Activated CD4-positive, alpha-beta T cell treated with anti-CD3 and anti-CD28 coated beads for 36 hours (primary cell): Measurements from ENCODE around the gene RIN2. TPM values are rescaled to one million over a fixed set of nuclear protein-coding genes. Genes with fewer than 3 reads are reported as not detected.

Experiments
- ATAC-seq: fragments of 200-7000 bp; cut with Tn5 transposase; one replicate; pipeline ENCODE4 v1.10.0; 2021; ENCODE audit warnings: mild to moderate bottlenecking, moderate library complexity
- CTCF ChIA-PET: fragments of 350-600 bp; sonication (Branson Sonifier 250); formaldehyde crosslinking; loops from one replicate; lab custom pipeline; 2021; ENCODE audit warnings: antibody characterized with exemption; lab: Charles Lee
- POLR2A ChIA-PET: fragments of 350-600 bp; sonication (Branson Sonifier 250); formaldehyde crosslinking; loops from one replicate; lab custom pipeline; 2021; ENCODE audit warnings: antibody characterized with exemption, inconsistent platforms; lab: Charles Lee
- DNase-seq: peaks from one replicate; pipeline ENCODE4 v3.0.0-alpha.2; 2020
- H3K27ac Mint-ChIP-seq: one replicate; pipeline ENCODE4 v1.8.0; 2021; ENCODE audit warnings: mixed read lengths
- H3K27me3 Mint-ChIP-seq: one replicate; pipeline ENCODE4 v1.8.0; 2021; ENCODE audit warnings: mixed read lengths
- H3K36me3 Mint-ChIP-seq: one replicate; pipeline ENCODE4 v1.8.0; 2021; ENCODE audit warnings: low read depth, mixed read lengths
- H3K4me1 Mint-ChIP-seq: one replicate; pipeline ENCODE4 v1.8.0; 2021; ENCODE audit warnings: mixed read lengths
- H3K4me3 Mint-ChIP-seq: one replicate; pipeline ENCODE4 v1.8.0; 2021; ENCODE audit warnings: mild to moderate bottlenecking, moderate library complexity, mixed read lengths
- H3K9me3 Mint-ChIP-seq: one replicate; pipeline ENCODE4 v1.8.0; 2021; ENCODE audit warnings: low read depth, mixed read lengths
- intact Hi-C, 2 experiments: fragments of 100-400 bp; cut with DNase I in 1 of 2; cut with micrococcal nuclease in 1 of 2; formaldehyde crosslinking; loops; one replicate each; pipeline versions ENCODE4 v1.14.2 to v1.15.1; 2022 to 2024; cut with DNase I, micrococcal nuclease
- total RNA-seq, 2 experiments: library from RNA; stranded (reverse); gene quantifications; one replicate each; pipeline ENCODE4 v1.2.3, GENCODE V29; 2021

RIN2 gene
- total RNA-seq, 2 experiments from 2014 or later = not detected

DNA sequence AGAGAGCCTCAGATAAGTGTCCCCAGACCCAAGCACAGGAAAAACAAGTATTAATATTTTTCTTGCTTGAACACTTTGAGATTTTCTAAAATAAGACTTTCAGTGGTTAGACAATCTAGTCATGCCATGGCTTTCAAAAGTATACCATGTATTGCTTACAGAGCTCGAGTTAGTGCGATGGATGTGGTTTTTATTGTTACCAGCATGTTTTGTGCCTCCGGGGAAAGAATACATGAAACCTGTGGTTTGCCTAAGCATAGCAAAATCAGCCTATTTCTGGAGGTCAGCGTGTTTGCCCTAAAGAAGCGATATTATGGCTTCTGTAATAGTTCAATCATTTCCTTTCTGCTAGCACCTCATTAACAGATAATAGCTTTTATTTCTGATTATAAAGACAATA, 21.6 kb downstream of the RIN2 start:
- no peak for ATAC-seq
- intact Hi-C loops = no loop called here
- Mint-ChIP-seq H3K27ac (no peak overlapping the region), H3K4me1 (no peaks in the 10 kb centered on the region), H3K4me3 (no peak overlapping the region), H3K27me3 (peaks cover 4% of the 10 kb centered on the region), H3K36me3 (no peaks in the 10 kb centered on the region), H3K9me3 (no peaks in the 10 kb centered on the region)
- POLR2A ChIA-PET = no interaction called here
- CTCF ChIA-PET = interaction anchor here (0.6 to 1.3 kb wide), 3 partner anchors 10 to 696 kb away, joined by 3 to 4 read pairs (median 3); no protein-coding TSS in a partner anchor
- no peak for DNase-seq

DNA sequence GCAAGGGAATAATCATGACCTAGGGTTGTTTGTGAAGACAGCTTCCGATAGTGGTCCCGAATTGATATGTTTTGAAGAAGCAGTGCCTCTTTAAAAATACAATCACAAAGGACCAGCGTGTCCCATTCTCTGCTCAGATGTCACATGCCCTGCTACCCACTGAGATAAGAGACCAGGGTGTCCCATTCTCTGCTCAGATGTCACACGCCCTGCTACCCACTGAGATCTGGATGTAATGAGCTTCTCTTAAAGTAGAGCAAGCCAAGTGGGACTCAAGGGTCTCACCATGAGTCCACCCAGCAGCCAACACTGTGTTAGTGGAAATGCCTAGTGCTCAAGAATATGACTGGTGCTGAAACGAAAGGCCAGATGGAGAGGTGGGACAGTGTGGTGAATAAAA, 22.2 kb downstream of the RIN2 start:
- ChIA-PET POLR2A (no interaction called here), CTCF (interaction anchor here (0.5 to 1.3 kb wide), 5 partner anchors 11 to 329 kb away, joined by 3 to 4 read pairs (median 3); no protein-coding TSS in a partner anchor)
- ATAC-seq (no peak), DNase-seq (no peak)
- intact Hi-C loops = no loop called here
- Mint-ChIP-seq H3K27me3 (peaks cover 8% of the 10 kb centered on the region), H3K36me3 (no peaks in the 10 kb centered on the region), H3K4me3 (no peak overlapping the region), H3K27ac (no peak overlapping the region), H3K4me1 (peaks cover 2% of the 10 kb centered on the region), H3K9me3 (no peaks in the 10 kb centered on the region)

DNA sequence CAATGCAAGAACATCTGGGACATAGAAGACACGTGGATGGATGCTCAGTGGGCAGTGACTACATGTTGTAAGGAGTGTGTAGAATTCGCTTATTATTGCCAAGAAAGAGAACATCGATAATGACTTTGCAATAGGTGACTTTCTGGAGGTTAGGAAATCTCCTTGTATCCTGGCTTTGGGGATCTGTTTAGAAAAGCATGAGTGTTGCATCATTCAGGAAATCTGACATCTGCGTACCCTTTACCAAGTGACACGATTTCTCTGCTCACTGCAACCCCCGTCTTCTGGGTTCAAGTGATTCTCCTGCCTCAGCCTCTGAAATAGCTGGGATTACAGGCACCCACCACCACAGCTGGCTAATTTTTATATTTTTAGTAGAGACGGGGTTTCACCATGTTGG, 23.2 kb downstream of the RIN2 start:
- H3K4me3 Mint-ChIP-seq = no peak overlapping the region
- H3K4me1 Mint-ChIP-seq = peaks cover 2% of the 10 kb centered on the region
- ChIA-PET CTCF (interaction anchor here (0.6 to 0.8 kb wide), 2 partner anchors 15 to 55 kb away, joined by 3 to 4 read pairs; no protein-coding TSS in a partner anchor), POLR2A (no interaction called here)
- ATAC-seq (no peak), DNase-seq (no peak)
- H3K27me3 Mint-ChIP-seq = peaks cover 8% of the 10 kb centered on the region
- H3K36me3 Mint-ChIP-seq = no peaks in the 10 kb centered on the region
- H3K27ac Mint-ChIP-seq = no peak overlapping the region
- intact Hi-C loops = no loop called here
- H3K9me3 Mint-ChIP-seq = no peaks in the 10 kb centered on the region

DNA sequence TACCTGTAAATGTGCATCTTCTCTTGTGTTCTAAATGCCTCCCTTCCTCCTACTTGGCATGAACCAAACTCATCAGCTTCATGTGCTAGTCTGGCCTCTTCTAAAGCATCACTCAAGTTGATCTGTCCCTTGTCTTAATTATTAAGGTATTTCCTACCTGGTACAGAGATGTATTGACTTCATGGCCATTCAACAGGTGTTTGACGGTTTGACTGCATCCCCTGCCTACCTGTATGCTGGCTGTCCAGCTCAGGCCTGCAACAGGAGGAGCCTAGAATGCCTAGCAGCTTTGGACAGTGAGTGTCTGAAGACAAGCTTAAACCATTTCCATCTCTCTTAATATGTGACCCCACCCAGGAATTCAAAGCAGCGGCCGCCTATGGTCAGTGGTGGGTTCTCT, 24.6 kb downstream of the RIN2 start:
- peaks cover 6% of the 10 kb centered on the region for H3K27me3 Mint-ChIP-seq
- POLR2A ChIA-PET = no interaction called here
- H3K4me3 Mint-ChIP-seq = no peak overlapping the region

DNA sequence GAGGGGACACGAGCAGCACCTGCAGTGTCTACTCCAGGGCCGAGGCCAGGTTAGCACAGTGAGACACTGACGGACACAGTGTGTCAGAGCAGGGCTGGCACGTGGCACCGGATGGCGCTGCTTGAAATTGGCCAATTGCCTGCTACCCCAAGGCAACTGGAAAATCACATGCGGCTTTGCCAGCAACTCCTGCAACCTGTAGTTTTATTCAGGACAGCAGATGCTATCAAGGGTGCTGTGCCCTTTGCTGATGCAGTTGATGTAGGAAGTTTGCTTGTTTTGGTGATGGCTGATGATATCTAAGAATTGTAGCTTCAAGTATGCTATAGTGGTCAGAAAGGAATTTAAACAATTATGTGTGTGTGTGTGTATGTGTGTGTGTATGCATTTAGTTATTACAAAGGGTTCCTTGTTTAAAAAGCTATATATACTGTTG, 25.9 kb downstream of the RIN2 start:
- peaks cover 2% of the 10 kb centered on the region for H3K9me3 Mint-ChIP-seq
- H3K4me1 Mint-ChIP-seq = peaks cover 2% of the 10 kb centered on the region
- CTCF ChIA-PET = interaction anchor here (0.9 kb wide), 1 partner anchor 206 kb away, joined by 3 read pairs; no protein-coding TSS in a partner anchor
- no peak overlapping the region for H3K27ac Mint-ChIP-seq
- no peak for ATAC-seq
- H3K27me3 Mint-ChIP-seq = peaks cover 11% of the 10 kb centered on the region
- H3K36me3 Mint-ChIP-seq = peaks cover 1% of the 10 kb centered on the region
- intact Hi-C loops = no loop called here
- H3K4me3 Mint-ChIP-seq = no peak overlapping the region
- POLR2A ChIA-PET = no interaction called here
- DNase-seq = no peak

More for the DNA sequence above, 24.6 kb downstream of the RIN2 start:
- H3K9me3 Mint-ChIP-seq = no peaks in the 10 kb centered on the region
- peaks cover 2% of the 10 kb centered on the region for H3K4me1 Mint-ChIP-seq
- H3K27ac Mint-ChIP-seq = no peak overlapping the region
- no peaks in the 10 kb centered on the region for H3K36me3 Mint-ChIP-seq
- DNase-seq (no peak), ATAC-seq (no peak)
- intact Hi-C loops = no loop called here
- CTCF ChIA-PET = interaction anchor here (0.5 to 0.8 kb wide), 3 partner anchors 14 to 212 kb away, joined by 3 read pairs; no protein-coding TSS in a partner anchor

DNA sequence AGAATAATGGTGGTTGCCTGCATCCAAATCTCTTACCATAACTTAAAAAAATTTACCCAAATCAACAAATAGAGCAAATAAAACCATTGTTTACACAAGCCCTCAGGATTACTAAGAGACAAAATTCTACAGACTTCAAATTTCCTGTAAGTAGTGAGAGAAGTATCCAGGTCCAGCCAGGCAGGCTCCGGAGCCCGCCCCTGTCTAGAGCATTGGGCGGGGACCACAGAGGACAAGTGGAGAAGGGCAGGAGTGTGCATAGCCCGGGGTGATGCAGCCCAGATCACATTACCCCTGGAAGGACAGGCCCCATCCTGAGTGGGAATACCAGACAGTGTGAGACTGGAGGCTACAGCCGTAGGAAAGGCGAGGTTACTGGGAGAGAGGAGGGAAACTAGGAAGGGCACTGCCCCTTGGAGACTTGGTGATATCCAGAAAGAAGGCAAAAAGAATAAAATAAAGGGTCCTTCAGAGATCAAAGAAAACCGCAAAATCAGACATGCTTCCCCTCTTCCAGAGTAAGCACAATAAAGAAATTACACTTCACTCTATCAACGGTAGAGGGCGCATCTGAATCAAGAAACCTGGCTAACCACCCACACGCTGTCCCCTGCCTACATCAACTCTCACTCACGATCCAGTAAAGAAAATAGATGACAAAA, 26.6 kb downstream of the RIN2 start:
- DNase-seq (peak; percentile 64), ATAC-seq (peak; percentile 63)
- H3K9me3 Mint-ChIP-seq = peaks cover 2% of the 10 kb centered on the region
- intact Hi-C loops = loop anchor here (1.0 kb wide), 1 partner anchor 211 kb away; no protein-coding TSS in a partner anchor
- ChIA-PET CTCF (interaction anchor here (0.6 to 1.5 kb wide), 6 partner anchors 9 to 206 kb away, joined by 3 to 6 read pairs (median 4); no protein-coding TSS in a partner anchor), POLR2A (no interaction called here)
- no peak overlapping the region for H3K4me3 Mint-ChIP-seq
- H3K4me1 Mint-ChIP-seq = peaks cover 2% of the 10 kb centered on the region
- H3K36me3 Mint-ChIP-seq = peaks cover 1% of the 10 kb centered on the region
- peaks cover 11% of the 10 kb centered on the region for H3K27me3 Mint-ChIP-seq
- no peak overlapping the region for H3K27ac Mint-ChIP-seq

DNA sequence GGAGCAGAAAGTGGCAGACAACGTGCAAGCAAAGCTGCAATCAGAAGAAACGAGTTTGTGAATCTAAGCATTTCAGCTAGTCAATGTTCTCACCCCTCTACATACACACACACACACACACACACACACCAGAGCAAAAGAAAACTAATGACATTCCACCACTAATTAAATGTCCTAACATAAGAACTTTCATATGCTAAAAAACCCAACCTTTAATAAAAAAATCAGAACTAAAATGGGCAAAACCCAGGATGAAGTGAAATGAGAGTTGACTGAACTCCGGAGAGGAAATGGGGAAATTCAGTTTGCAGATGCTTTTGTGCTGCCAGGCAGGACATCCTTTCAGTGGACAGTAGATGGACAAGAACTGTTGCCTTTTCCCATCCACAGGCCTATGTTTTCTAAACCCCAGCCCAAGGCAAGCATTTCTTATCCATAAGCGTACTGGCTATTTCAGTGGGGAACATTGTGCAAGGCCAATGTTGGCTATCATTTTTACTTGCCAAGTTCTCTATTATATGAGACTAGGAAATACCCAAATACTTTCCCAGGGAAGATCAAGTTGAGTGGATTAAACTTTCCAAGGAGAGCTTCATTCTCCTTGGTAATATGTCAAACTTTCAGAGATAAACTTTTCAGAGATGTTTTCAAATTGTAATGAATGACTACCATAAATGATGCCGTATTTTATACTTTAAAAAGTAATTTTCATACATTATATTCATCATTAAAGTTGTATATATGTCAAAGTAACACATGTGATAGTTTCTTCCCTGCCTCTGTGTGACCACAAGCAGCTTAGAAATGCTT, 27.3 kb downstream of the RIN2 start:
- peaks cover 2% of the 10 kb centered on the region for H3K4me1 Mint-ChIP-seq
- intact Hi-C loops = loop anchor here (1.0 kb wide), 1 partner anchor 210 kb away; no protein-coding TSS in a partner anchor
- peaks cover 1% of the 10 kb centered on the region for H3K36me3 Mint-ChIP-seq
- H3K27ac Mint-ChIP-seq = no peak overlapping the region
- H3K4me3 Mint-ChIP-seq = no peak overlapping the region
- DNase-seq (no peak), ATAC-seq (no peak)
- ChIA-PET POLR2A (no interaction called here), CTCF (interaction anchor here (0.6 to 1.5 kb wide), 8 partner anchors 8 to 197 kb away, joined by 3 to 6 read pairs (median 4); no protein-coding TSS in a partner anchor)
- H3K9me3 Mint-ChIP-seq = peaks cover 2% of the 10 kb centered on the region
- peaks cover 13% of the 10 kb centered on the region for H3K27me3 Mint-ChIP-seq

DNA sequence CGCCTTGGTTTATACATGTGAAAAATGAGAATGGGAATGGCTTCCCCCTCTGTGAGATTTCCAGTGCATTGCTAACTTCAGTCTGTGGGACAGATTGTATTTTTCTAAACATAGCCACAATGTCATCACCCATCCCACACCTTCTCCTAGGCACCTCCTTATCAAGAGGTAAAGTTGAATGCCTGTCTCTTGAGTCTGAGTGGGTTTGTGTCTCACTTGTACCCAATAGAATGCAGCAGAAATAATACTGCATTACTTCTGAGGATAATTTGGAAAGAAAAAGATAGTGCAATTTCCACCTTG, 27.9 kb downstream of the RIN2 start:
- ATAC-seq = no peak

DNA sequence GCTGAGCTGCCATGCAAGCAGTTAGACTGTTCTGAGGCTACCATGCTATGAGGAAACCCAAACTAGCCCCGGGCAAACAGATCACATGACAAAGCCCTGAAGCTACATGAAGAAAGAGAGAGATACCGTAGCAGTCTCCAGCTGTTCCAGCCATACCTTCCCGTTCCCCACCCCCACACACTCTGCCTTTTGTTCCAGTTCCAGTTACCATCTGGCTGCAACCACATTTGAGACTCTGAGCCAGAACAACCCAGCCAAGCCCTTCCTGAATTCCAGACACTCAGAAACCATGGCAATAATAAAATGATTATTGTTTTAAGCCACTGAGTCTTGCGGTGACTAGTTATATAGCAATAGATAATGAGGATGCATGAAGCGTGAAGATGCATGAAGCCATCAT, 28.3 kb downstream of the RIN2 start:
- intact Hi-C loops = no loop called here
- H3K4me3 Mint-ChIP-seq = no peak overlapping the region

More for the DNA sequence above, 27.9 kb downstream of the RIN2 start:
- ChIA-PET CTCF (interaction anchor here (1.0 to 1.5 kb wide), 6 partner anchors 11 to 209 kb away, joined by 3 to 6 read pairs (median 5); no protein-coding TSS in a partner anchor), POLR2A (no interaction called here)
- Mint-ChIP-seq H3K27ac (no peak overlapping the region), H3K4me1 (peaks cover 2% of the 10 kb centered on the region), H3K36me3 (peaks cover 1% of the 10 kb centered on the region), H3K9me3 (peaks cover 2% of the 10 kb centered on the region), H3K27me3 (peaks cover 13% of the 10 kb centered on the region), H3K4me3 (no peak overlapping the region)
- intact Hi-C loops = loop anchor here (1.0 kb wide), 1 partner anchor 209 kb away; no protein-coding TSS in a partner anchor
- no peak for DNase-seq

DNA sequence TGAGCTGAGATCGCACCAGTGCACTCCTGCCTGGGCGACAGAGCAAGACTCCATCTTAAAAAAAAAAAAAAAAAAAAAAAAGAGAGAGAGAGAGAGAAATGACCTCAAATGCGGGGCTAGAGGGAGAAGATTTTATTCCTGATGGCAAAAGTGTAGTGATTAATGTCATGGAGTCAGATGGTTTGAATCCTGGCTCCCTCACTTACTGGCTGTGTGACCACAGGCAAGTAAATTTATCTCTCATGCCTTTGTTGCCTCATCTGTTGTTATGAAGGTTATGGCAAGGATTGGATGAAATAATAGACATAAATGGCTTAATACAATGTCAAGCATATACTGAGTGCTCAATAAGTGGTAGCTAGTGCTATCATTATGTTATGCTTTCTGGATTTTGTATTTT, 29.3 kb downstream of the RIN2 start:
- ChIA-PET POLR2A (no interaction called here), CTCF (no interaction called here)
- intact Hi-C loops = no loop called here

More for the DNA sequence above, 28.3 kb downstream of the RIN2 start:
- CTCF ChIA-PET = interaction anchor here (0.8 to 1.4 kb wide), 5 partner anchors 47 to 364 kb away, joined by 3 to 5 read pairs (median 4); no protein-coding TSS in a partner anchor
- Mint-ChIP-seq H3K27ac (no peak overlapping the region), H3K9me3 (peaks cover 2% of the 10 kb centered on the region), H3K36me3 (peaks cover 1% of the 10 kb centered on the region), H3K27me3 (peaks cover 13% of the 10 kb centered on the region), H3K4me1 (peaks cover 2% of the 10 kb centered on the region)
- ATAC-seq (no peak), DNase-seq (no peak)
- POLR2A ChIA-PET = interaction anchor here (0.5 kb wide), 1 partner anchor 252 kb away, joined by 3 read pairs; no protein-coding TSS in a partner anchor

DNA sequence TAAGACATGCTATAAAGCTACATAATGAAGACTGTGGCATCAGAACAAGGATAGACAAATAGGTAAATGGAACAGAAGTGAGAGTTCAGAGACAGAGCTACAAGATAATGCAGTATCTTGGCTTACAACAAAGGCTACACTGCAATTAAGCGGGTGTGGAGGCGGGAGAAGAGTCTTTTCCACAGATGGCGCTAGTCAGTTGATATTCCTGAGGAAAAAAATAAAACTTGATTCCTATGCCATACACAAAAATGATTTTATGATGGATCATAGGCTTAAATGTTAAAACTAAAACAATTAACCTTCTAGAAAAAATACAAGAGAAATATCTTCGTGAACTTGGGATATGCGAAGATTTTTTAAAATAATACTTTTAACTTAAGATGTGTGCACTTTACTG, 31.0 kb downstream of the RIN2 start:
- peaks cover 13% of the 10 kb centered on the region for H3K27me3 Mint-ChIP-seq
- H3K27ac Mint-ChIP-seq = no peak overlapping the region
- H3K4me1 Mint-ChIP-seq = peaks cover 2% of the 10 kb centered on the region
- H3K36me3 Mint-ChIP-seq = peaks cover 1% of the 10 kb centered on the region
- ATAC-seq = no peak
- intact Hi-C loops = no loop called here
- ChIA-PET POLR2A (no interaction called here), CTCF (interaction anchor here (0.7 kb wide), 1 partner anchor 1990 kb away, joined by 3 read pairs; no protein-coding TSS in a partner anchor)
- no peak overlapping the region for H3K4me3 Mint-ChIP-seq
- no peak for DNase-seq
- peaks cover 2% of the 10 kb centered on the region for H3K9me3 Mint-ChIP-seq

More for the DNA sequence above, 29.3 kb downstream of the RIN2 start:
- H3K9me3 Mint-ChIP-seq = peaks cover 2% of the 10 kb centered on the region
- no peak for DNase-seq
- peaks cover 2% of the 10 kb centered on the region for H3K4me1 Mint-ChIP-seq
- no peak overlapping the region for H3K27ac Mint-ChIP-seq
- peaks cover 13% of the 10 kb centered on the region for H3K27me3 Mint-ChIP-seq
- peaks cover 1% of the 10 kb centered on the region for H3K36me3 Mint-ChIP-seq
- no peak for ATAC-seq
- H3K4me3 Mint-ChIP-seq = no peak overlapping the region
